ENCODE results near the gene PPOX. TPM values are rescaled to one million over a fixed set of nuclear protein-coding genes. Genes with fewer than 3 reads are reported as not detected.

PPOX gene
- total and polyA plus RNA-seq, 2 experiments from 2014 or later = 26.5 to 39.6 TPM

DNA sequence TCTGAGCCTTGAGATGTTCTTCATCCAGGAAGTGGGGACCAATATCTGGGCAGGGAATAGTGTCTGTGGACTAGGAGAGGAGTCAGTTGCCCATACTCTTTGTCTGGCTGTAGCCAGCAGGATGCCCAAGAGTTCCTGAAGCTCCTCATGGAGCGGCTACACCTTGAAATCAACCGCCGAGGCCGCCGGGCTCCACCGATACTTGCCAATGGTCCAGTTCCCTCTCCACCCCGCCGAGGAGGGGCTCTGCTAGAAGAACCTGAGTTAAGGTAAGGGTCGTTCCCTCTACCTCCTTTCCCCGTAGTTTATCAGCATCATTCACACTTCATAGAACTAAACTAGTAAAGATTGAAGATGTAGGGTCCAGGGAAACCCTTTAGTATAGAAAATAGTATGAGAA, 3.4 kb upstream of the PPOX start:
- Histone ChIP-seq H2AFZ (no peak overlapping the region), H3K4me1 (ENCODE audit: insufficient read depth) (peaks cover 16% of the 10 kb centered on the region; the same call in 1 of the 2 replicates), H3K27me3 (ENCODE audit: insufficient read depth) (no peaks in the 10 kb centered on the region), H3K79me2 (replicated peaks; ENCODE audit: insufficient read depth) (peaks cover 5% of the 10 kb centered on the region; the same call in 1 of the 2 replicates), H3K9me2 (ENCODE audit: insufficient read depth) (no peaks in the 10 kb centered on the region), H3K36me3 (ENCODE audit: insufficient read depth) (no peaks in the 10 kb centered on the region; the same call in none of the 2 replicates), H3K4me2 (no peak overlapping the region), H3F3A (replicated peaks; ENCODE audit: low read depth) (peaks cover 41% of the 10 kb centered on the region), H3K4me3 (no peak overlapping the region), H3K27ac (ENCODE audit: low read depth) (no peak overlapping the region), H4K20me1 (replicated peaks; ENCODE audit: insufficient read depth) (no peaks in the 10 kb centered on the region)
- Mint-ChIP-seq H3K27ac (no peak overlapping the region), H3K36me3 (ENCODE audit: low read depth) (peaks cover 36% of the 10 kb centered on the region), H3K4me1 (peaks cover 33% of the 10 kb centered on the region), H3K4me3 (no peak overlapping the region), H3K9me3 (no peaks in the 10 kb centered on the region), H3K27me3 (ENCODE audit: insufficient read depth, low read depth, poor library complexity) (peaks cover 27% of the 10 kb centered on the region)
- ATAC-seq = no peak
- TF ChIP-seq POLR2AphosphoS5 (IDR thresholded peaks at IDR 0.05; ENCODE audit: low read depth) (no peak), EZH2phosphoT487 (IDR thresholded peaks at IDR 0.05; ENCODE audit: unreplicated experiment) (no peak), CREB1 (CRISPR knock-in tag; IDR thresholded peaks at IDR 0.05; ENCODE audit: low read depth) (no peak), NANOG (IDR thresholded peaks at IDR 0.05; ENCODE audit: borderline replicate concordance) (no peak), STAT1 (IDR thresholded peaks at IDR 0.05; ENCODE audit: unreplicated experiment) (no peak), ZNF331 (CRISPR knock-in tag; IDR thresholded peaks at IDR 0.05; ENCODE audit: low read depth) (no peak), JUNB (IDR thresholded peaks at IDR 0.05; ENCODE audit: unreplicated experiment) (no peak), EZH2 (IDR thresholded peaks at IDR 0.05; ENCODE audit: low read depth, unreplicated experiment) (no peak), ZNF114 (CRISPR knock-in tag; IDR thresholded peaks at IDR 0.05) (no peak)
- TF ChIP-seq, protein P1, sequence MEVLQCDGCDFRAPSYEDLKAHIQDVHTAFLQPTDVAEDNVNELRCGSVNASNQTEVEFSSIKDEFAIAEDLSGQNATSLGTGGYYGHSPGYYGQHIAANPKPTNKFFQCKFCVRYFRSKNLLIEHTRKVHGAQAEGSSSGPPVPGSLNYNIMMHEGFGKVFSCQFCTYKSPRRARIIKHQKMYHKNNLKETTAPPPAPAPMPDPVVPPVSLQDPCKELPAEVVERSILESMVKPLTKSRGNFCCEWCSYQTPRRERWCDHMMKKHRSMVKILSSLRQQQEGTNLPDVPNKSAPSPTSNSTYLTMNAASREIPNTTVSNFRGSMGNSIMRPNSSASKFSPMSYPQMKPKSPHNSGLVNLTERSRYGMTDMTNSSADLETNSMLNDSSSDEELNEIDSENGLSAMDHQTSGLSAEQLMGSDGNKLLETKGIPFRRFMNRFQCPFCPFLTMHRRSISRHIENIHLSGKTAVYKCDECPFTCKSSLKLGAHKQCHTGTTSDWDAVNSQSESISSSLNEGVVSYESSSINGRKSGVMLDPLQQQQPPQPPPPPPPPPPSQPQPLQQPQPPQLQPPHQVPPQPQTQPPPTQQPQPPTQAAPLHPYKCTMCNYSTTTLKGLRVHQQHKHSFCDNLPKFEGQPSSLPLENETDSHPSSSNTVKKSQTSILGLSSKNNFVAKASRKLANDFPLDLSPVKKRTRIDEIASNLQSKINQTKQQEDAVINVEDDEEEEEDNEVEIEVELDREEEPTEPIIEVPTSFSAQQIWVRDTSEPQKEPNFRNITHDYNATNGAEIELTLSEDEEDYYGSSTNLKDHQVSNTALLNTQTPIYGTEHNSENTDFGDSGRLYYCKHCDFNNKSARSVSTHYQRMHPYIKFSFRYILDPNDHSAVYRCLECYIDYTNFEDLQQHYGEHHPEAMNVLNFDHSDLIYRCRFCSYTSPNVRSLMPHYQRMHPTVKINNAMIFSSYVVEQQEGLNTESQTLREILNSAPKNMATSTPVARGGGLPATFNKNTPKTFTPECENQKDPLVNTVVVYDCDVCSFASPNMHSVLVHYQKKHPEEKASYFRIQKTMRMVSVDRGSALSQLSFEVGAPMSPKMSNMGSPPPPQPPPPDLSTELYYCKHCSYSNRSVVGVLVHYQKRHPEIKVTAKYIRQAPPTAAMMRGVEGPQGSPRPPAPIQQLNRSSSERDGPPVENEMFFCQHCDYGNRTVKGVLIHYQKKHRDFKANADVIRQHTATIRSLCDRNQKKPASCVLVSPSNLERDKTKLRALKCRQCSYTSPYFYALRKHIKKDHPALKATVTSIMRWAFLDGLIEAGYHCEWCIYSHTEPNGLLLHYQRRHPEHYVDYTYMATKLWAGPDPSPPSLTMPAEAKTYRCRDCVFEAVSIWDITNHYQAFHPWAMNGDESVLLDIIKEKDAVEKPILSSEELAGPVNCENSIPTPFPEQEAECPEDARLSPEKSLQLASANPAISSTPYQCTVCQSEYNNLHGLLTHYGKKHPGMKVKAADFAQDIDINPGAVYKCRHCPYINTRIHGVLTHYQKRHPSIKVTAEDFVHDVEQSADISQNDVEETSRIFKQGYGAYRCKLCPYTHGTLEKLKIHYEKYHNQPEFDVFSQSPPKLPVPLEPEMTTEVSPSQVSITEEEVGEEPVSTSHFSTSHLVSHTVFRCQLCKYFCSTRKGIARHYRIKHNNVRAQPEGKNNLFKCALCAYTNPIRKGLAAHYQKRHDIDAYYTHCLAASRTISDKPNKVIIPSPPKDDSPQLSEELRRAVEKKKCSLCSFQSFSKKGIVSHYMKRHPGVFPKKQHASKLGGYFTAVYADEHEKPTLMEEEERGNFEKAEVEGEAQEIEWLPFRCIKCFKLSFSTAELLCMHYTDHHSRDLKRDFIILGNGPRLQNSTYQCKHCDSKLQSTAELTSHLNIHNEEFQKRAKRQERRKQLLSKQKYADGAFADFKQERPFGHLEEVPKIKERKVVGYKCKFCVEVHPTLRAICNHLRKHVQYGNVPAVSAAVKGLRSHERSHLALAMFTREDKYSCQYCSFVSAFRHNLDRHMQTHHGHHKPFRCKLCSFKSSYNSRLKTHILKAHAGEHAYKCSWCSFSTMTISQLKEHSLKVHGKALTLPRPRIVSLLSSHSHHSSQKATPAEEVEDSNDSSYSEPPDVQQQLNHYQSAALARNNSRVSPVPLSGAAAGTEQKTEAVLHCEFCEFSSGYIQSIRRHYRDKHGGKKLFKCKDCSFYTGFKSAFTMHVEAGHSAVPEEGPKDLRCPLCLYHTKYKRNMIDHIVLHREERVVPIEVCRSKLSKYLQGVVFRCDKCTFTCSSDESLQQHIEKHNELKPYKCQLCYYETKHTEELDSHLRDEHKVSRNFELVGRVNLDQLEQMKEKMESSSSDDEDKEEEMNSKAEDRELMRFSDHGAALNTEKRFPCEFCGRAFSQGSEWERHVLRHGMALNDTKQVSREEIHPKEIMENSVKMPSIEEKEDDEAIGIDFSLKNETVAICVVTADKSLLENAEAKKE (CRISPR knock-in tag; IDR thresholded peaks at IDR 0.05) = no peak
- TF ChIP-seq, protein P2, sequence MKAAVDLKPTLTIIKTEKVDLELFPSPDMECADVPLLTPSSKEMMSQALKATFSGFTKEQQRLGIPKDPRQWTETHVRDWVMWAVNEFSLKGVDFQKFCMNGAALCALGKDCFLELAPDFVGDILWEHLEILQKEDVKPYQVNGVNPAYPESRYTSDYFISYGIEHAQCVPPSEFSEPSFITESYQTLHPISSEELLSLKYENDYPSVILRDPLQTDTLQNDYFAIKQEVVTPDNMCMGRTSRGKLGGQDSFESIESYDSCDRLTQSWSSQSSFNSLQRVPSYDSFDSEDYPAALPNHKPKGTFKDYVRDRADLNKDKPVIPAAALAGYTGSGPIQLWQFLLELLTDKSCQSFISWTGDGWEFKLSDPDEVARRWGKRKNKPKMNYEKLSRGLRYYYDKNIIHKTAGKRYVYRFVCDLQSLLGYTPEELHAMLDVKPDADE (IDR thresholded peaks at IDR 0.05) = no peak
- TF ChIP-seq, protein P3, sequence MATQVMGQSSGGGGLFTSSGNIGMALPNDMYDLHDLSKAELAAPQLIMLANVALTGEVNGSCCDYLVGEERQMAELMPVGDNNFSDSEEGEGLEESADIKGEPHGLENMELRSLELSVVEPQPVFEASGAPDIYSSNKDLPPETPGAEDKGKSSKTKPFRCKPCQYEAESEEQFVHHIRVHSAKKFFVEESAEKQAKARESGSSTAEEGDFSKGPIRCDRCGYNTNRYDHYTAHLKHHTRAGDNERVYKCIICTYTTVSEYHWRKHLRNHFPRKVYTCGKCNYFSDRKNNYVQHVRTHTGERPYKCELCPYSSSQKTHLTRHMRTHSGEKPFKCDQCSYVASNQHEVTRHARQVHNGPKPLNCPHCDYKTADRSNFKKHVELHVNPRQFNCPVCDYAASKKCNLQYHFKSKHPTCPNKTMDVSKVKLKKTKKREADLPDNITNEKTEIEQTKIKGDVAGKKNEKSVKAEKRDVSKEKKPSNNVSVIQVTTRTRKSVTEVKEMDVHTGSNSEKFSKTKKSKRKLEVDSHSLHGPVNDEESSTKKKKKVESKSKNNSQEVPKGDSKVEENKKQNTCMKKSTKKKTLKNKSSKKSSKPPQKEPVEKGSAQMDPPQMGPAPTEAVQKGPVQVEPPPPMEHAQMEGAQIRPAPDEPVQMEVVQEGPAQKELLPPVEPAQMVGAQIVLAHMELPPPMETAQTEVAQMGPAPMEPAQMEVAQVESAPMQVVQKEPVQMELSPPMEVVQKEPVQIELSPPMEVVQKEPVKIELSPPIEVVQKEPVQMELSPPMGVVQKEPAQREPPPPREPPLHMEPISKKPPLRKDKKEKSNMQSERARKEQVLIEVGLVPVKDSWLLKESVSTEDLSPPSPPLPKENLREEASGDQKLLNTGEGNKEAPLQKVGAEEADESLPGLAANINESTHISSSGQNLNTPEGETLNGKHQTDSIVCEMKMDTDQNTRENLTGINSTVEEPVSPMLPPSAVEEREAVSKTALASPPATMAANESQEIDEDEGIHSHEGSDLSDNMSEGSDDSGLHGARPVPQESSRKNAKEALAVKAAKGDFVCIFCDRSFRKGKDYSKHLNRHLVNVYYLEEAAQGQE (IDR thresholded peaks at IDR 0.05; ENCODE audit: unreplicated experiment) = no peak
- TF ChIP-seq, protein P4, sequence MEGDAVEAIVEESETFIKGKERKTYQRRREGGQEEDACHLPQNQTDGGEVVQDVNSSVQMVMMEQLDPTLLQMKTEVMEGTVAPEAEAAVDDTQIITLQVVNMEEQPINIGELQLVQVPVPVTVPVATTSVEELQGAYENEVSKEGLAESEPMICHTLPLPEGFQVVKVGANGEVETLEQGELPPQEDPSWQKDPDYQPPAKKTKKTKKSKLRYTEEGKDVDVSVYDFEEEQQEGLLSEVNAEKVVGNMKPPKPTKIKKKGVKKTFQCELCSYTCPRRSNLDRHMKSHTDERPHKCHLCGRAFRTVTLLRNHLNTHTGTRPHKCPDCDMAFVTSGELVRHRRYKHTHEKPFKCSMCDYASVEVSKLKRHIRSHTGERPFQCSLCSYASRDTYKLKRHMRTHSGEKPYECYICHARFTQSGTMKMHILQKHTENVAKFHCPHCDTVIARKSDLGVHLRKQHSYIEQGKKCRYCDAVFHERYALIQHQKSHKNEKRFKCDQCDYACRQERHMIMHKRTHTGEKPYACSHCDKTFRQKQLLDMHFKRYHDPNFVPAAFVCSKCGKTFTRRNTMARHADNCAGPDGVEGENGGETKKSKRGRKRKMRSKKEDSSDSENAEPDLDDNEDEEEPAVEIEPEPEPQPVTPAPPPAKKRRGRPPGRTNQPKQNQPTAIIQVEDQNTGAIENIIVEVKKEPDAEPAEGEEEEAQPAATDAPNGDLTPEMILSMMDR (conservative IDR thresholded peaks at IDR 0.05; ENCODE audit: low read depth in 2 of 2) = no peak
- DNase-seq (ENCODE audit: low spot score) = no peak
